Epithelial cell of prostate (primary cell): ENCODE measurements around the gene GATA6.

ENCODE experiments used
- DNase-seq: peaks from one replicate; pipeline ENCODE4 v3.0.0-alpha.2; 2011; ENCODE audit warnings: low read depth, low spot score
- H3K27ac ChIP-seq: fragments of 450-650 bp; 2 replicates; pipeline ENCODE4 v1.5.1; 2017; ENCODE audit warnings: mild to moderate bottlenecking

The GATA6 gene

GRCh38 chr18:22165603-22166068 is 3.8 kb upstream of the GATA6 start:
- DNase-seq = no peak
- H3K27ac ChIP-seq = no peak overlapping the region

- no peak overlapping the region for H3K27ac ChIP-seq
- no peak for DNase-seq
These were observed 3.1 kb upstream of the GATA6 start for GRCh38 chr18:22166069-22166950.

GRCh38 chr18:22167091-22167470 is 2.3 kb upstream of the GATA6 start:
- no peak for DNase-seq
- H3K27ac ChIP-seq = no peak overlapping the region

- no peak for DNase-seq
- H3K27ac ChIP-seq = no peak overlapping the region
These were observed 1.7 kb upstream of the GATA6 start for GRCh38 chr18:22167471-22168241.

- H3K27ac ChIP-seq = no peak overlapping the region
- no peak for DNase-seq
These were observed 948 bp upstream of the GATA6 start for GRCh38 chr18:22168360-22168921.

GRCh38 chr18:22169889-22170420 is 566 bp downstream of the GATA6 start:
- no peak for DNase-seq
- H3K27ac ChIP-seq = peak overlapping the region; percentile 60

- no peak for DNase-seq
- H3K27ac ChIP-seq = peak overlapping the region; percentile 60
These were observed 1.2 kb downstream of the GATA6 start for GRCh38 chr18:22170421-22171257.

- H3K27ac ChIP-seq = no peak overlapping the region
- no peak for DNase-seq
These were observed 2.1 kb downstream of the GATA6 start for GRCh38 chr18:22171258-22172119.

GRCh38 chr18:22172120-22172582 is 2.8 kb downstream of the GATA6 start:
- no peak for DNase-seq
- H3K27ac ChIP-seq = no peak overlapping the region

GRCh38 chr18:22172594-22173049 is 3.2 kb downstream of the GATA6 start:
- DNase-seq = no peak
- H3K27ac ChIP-seq = no peak overlapping the region

- DNase-seq = no peak
These were observed 4.0 kb downstream of the GATA6 start for GRCh38 chr18:22173221-22173927.

GRCh38 chr18:22173928-22174301 is 4.5 kb downstream of the GATA6 start:
- no peak overlapping the region for H3K27ac ChIP-seq
- no peak for DNase-seq

More at GRCh38 chr18:22173221-22173927, 4.0 kb downstream of the GATA6 start:
- H3K27ac ChIP-seq = no peak overlapping the region

GRCh38 chr18:22174341-22175145 is 5.2 kb downstream of the GATA6 start:
- no peak overlapping the region for H3K27ac ChIP-seq
- no peak for DNase-seq

GRCh38 chr18:22175346-22175745 is 6.0 kb downstream of the GATA6 start:
- H3K27ac ChIP-seq = no peak overlapping the region
- DNase-seq = no peak

GRCh38 chr18:22176420-22177326 is 7.3 kb downstream of the GATA6 start:
- DNase-seq = no peak
- H3K27ac ChIP-seq = no peak overlapping the region

- DNase-seq = no peak
- no peak overlapping the region for H3K27ac ChIP-seq
These were observed 8.0 kb downstream of the GATA6 start for GRCh38 chr18:22177327-22177871.
